Neural progenitor cell (in vitro differentiated cells): ENCODE results near the gene ACOT13.

ENCODE experiments used
- EZH2 ChIP-seq: fragments of 200-600 bp; sonication (generic); IDR thresholded peaks from 2 replicates; pipeline ENCODE4 v1.6.1; 2017; ENCODE audit warnings: antibody characterized with exemption, mild to moderate bottlenecking, moderate library complexity
- EZH2phosphoT487 ChIP-seq: fragments of 200-600 bp; sonication (generic); IDR thresholded peaks from 2 replicates; pipeline ENCODE4 v1.6.1; 2017; ENCODE audit warnings: antibody characterized with exemption
- TF ChIP-seq, protein P1 (sequence below): fragments of 200-600 bp; sonication (generic); IDR thresholded peaks from 2 replicates; pipeline ENCODE4 v1.5.1; 2017; ENCODE audit warnings: antibody characterized with exemption, mild to moderate bottlenecking

GRCh38 chr6:24689964-24690363 is 23.1 kb downstream of the ACOT13 start:
- TF ChIP-seq, protein P1, sequence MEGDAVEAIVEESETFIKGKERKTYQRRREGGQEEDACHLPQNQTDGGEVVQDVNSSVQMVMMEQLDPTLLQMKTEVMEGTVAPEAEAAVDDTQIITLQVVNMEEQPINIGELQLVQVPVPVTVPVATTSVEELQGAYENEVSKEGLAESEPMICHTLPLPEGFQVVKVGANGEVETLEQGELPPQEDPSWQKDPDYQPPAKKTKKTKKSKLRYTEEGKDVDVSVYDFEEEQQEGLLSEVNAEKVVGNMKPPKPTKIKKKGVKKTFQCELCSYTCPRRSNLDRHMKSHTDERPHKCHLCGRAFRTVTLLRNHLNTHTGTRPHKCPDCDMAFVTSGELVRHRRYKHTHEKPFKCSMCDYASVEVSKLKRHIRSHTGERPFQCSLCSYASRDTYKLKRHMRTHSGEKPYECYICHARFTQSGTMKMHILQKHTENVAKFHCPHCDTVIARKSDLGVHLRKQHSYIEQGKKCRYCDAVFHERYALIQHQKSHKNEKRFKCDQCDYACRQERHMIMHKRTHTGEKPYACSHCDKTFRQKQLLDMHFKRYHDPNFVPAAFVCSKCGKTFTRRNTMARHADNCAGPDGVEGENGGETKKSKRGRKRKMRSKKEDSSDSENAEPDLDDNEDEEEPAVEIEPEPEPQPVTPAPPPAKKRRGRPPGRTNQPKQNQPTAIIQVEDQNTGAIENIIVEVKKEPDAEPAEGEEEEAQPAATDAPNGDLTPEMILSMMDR: no peak
- TF ChIP-seq EZH2phosphoT487 (no peak), EZH2 (no peak)
